HL-60 (cell line): ENCODE results near the gene ENTPD6.

Experiments used
- DNase-seq, 2 experiments: peaks; one replicate each; pipeline ENCODE4 v3.0.0-alpha.2; 2010 to 2020; ENCODE audit warnings: low read depth in 1 of 2, low spot score in 1 of 2
- H3K27ac ChIP-seq: fragments of 250-450 bp; sonication (Bioruptor Pico); replicated peaks from 2 replicates; pipeline ENCODE4 v1.5.1; 2020; ENCODE audit warnings: mild to moderate bottlenecking, moderate library complexity
- H3K27me3 ChIP-seq: fragments of 250-450 bp; sonication (Bioruptor Pico); 2 replicates; pipeline ENCODE4 v1.5.1; 2021; ENCODE audit warnings: mild to moderate bottlenecking, moderate library complexity; ENCODE audit not compliant: insufficient read depth, poor library complexity, severe bottlenecking
- H3K4me3 ChIP-seq: replicated peaks from 2 replicates; pipeline ENCODE4 v1.5.1; 2011; ENCODE audit warnings: mild to moderate bottlenecking, control low read depth, low read length; ENCODE audit not compliant: insufficient read depth
- GABPA ChIP-seq: IDR thresholded peaks from 2 replicates; pipeline ENCODE4 v1.6.1; 2012; ENCODE audit warnings: low read depth
- POLR2AphosphoS5 ChIP-seq: IDR thresholded peaks from 2 replicates; pipeline ENCODE4 v1.6.1; 2012; ENCODE audit warnings: low read depth
- SPI1 ChIP-seq: IDR thresholded peaks from 2 replicates; pipeline ENCODE4 v1.6.1; 2012; ENCODE audit warnings: low read depth, mild to moderate bottlenecking, borderline replicate concordance
- TF ChIP-seq, protein P1 (sequence below): IDR thresholded peaks from 2 replicates; pipeline ENCODE4 v1.6.1; 2012; ENCODE audit warnings: low read depth; ENCODE audit not compliant: insufficient replicate concordance
- TF ChIP-seq, protein P2 (sequence below): IDR thresholded peaks from one replicate; pipeline ENCODE4 v1.5.1; 2011; ENCODE audit warnings: low read length, control low read depth, inconsistent platforms; ENCODE audit not compliant: insufficient read depth

ENTPD6 gene

DNA sequence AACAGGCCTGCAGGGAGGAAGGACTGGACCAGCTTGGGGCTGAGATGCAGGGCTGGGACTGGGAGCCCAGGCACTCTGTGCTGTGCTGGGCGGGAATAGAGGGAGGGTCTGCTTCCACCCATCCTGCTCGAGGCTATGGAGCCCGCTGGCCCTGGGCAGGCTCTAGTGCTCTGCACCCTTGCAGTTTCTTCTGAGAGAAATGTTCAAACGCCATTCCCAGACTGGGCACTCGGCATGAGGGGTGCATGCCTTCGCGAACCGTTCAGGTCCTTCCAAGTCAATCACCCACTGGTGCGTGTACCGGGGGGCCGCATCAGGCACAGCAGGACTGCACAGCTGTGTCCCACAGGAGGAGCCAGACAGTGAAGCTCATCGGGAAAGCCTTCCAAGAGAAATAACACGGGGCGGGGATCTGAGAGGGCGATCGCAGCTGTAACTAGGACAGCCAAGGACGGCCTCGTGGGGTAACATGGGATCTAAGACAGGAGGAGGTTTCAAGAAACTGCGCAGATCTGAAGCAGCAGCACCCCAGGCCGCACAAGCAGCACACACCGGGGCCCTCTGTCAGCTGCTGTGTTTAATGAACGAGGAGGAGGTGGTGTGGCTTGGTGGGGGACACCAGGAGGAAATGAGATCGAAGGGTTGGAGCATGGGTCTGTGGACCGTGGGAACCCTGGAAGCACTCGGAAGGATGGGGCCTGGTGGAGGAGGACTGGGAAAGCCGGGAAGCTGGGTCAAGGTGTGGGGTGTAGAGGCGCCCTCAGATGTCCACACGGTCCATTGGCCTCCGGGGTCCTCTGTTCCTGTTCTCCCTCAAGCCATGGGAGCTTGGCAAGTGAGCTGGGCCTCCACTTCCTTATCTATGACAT is 26.3 kb downstream of the ENTPD6 start:
- DNase-seq: no peak
- Histone ChIP-seq H3K27ac (no peak overlapping the region), H3K4me3 (no peak overlapping the region), H3K27me3 (no peaks in the 10 kb centered on the region)
- TF ChIP-seq, protein P1, sequence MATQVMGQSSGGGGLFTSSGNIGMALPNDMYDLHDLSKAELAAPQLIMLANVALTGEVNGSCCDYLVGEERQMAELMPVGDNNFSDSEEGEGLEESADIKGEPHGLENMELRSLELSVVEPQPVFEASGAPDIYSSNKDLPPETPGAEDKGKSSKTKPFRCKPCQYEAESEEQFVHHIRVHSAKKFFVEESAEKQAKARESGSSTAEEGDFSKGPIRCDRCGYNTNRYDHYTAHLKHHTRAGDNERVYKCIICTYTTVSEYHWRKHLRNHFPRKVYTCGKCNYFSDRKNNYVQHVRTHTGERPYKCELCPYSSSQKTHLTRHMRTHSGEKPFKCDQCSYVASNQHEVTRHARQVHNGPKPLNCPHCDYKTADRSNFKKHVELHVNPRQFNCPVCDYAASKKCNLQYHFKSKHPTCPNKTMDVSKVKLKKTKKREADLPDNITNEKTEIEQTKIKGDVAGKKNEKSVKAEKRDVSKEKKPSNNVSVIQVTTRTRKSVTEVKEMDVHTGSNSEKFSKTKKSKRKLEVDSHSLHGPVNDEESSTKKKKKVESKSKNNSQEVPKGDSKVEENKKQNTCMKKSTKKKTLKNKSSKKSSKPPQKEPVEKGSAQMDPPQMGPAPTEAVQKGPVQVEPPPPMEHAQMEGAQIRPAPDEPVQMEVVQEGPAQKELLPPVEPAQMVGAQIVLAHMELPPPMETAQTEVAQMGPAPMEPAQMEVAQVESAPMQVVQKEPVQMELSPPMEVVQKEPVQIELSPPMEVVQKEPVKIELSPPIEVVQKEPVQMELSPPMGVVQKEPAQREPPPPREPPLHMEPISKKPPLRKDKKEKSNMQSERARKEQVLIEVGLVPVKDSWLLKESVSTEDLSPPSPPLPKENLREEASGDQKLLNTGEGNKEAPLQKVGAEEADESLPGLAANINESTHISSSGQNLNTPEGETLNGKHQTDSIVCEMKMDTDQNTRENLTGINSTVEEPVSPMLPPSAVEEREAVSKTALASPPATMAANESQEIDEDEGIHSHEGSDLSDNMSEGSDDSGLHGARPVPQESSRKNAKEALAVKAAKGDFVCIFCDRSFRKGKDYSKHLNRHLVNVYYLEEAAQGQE: no peak
- no peak for TF ChIP-seq SPI1
- no peak for TF ChIP-seq GABPA
- TF ChIP-seq, protein P2, sequence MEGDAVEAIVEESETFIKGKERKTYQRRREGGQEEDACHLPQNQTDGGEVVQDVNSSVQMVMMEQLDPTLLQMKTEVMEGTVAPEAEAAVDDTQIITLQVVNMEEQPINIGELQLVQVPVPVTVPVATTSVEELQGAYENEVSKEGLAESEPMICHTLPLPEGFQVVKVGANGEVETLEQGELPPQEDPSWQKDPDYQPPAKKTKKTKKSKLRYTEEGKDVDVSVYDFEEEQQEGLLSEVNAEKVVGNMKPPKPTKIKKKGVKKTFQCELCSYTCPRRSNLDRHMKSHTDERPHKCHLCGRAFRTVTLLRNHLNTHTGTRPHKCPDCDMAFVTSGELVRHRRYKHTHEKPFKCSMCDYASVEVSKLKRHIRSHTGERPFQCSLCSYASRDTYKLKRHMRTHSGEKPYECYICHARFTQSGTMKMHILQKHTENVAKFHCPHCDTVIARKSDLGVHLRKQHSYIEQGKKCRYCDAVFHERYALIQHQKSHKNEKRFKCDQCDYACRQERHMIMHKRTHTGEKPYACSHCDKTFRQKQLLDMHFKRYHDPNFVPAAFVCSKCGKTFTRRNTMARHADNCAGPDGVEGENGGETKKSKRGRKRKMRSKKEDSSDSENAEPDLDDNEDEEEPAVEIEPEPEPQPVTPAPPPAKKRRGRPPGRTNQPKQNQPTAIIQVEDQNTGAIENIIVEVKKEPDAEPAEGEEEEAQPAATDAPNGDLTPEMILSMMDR: no peak
- no peak for TF ChIP-seq POLR2AphosphoS5

DNA sequence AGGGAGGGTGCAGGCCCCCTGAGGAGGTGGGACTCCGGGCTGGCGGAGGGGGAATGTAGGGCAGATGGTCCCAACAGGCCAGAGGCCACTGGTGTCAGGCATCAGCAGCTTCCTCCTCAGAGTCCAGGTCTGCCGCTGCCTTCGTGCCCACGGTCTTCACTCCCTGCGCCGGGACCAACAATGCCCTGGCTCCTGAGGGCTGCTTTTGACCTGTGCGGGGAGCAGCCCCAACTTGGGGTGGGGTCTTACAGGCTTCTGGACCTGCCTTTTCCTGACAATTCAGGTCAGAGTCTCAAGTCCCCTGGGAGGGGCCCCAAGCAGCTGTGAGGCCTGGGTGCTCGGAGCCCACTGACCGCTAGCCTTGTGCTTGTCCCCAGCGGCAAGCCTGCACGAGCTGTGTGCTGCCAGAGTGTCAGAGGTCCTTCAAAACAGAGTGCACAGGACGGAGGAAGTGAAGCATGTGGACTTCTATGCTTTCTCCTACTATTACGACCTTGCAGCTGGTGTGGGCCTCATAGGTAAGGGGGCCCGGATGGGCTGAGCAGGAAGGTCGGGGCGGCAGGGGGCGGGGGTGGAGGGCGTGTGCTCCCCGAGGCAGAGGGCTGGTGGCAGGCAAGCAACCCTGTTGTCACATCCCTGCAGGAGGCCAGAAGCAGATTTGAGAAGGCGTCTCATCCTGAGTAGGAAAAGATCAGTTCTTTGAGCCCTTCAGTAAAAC is 27.1 kb downstream of the ENTPD6 start:
- TF ChIP-seq, protein P2: no peak
- TF ChIP-seq POLR2AphosphoS5 (no peak), GABPA (no peak), SPI1 (no peak)
- TF ChIP-seq, protein P1: no peak
- no peaks in the 10 kb centered on the region for H3K27me3 ChIP-seq
- no peak overlapping the region for H3K27ac ChIP-seq
- DNase-seq: no peak
- H3K4me3 ChIP-seq: no peak overlapping the region

DNA sequence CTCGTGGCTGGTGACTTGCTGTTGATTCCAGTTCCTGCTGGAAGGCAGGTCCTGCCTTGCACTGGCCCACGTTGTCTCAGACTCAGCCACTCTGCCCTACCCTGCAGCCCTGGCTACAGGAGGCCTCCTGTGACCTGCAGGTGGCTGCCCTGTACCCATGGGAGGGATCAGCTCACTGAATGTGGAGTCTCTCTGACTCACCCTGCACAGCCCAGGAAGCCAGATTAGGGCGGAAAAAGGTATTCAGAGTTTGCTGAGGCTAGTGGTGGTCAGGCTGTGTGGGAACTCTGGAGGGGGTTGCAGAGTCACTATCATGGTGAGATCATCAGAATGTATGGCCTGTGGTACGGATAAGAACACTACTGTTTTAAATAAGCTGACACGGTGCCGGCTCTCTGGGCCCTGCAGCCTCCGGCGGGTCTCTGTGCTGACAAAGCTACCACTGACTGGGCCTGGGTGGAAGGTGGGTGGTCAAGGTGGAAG is 27.7 kb downstream of the ENTPD6 start:
- no peaks in the 10 kb centered on the region for H3K27me3 ChIP-seq
- H3K4me3 ChIP-seq: no peak overlapping the region
- DNase-seq: no peak
- H3K27ac ChIP-seq: no peak overlapping the region
- TF ChIP-seq SPI1 (no peak), POLR2AphosphoS5 (no peak), GABPA (no peak)
- TF ChIP-seq, protein P1: no peak
- TF ChIP-seq, protein P2: no peak
